ENCODE measurements around the gene POC1A. TPM values are rescaled to one million over a fixed set of nuclear protein-coding genes. Genes with fewer than 3 reads are reported as not detected.
A peak's percentile ranks its signal among the peaks of the same experiment; 100 is the strongest.
"Not testable (repeated sequence)": the region's sequence is repeated elsewhere in the genome, so short reads cannot be mapped to it uniquely, and the experiment has no call there.

Gene POC1A
- total and polyA plus RNA-seq, 12 donors = 0.44 to 3.5 (median 1.1) TPM

- H3K27me3 ChIP-seq = no peaks in the 10 kb centered on the region
- H3K27ac ChIP-seq = peak overlapping the region in 9 of 10 donors; percentile 48 to 83 (median 71)
- H3K4me3 ChIP-seq = no peak overlapping the region
- 79 to 84% methylated on average over 7 of the region's 7 CpGs for WGBS, 2 donors
- H3K4me1 ChIP-seq = peaks cover 23 to 66% (median 60%) of the 10 kb centered on the region in 9 donors
- DNase-seq (no peak), ATAC-seq (peak in 5 of 8 donors; percentile 2 to 10 (median 6))
- H3K36me3 ChIP-seq = peaks cover 0 to 38% (median 27%) of the 10 kb centered on the region in 9 donors
- intact Hi-C loops (cut with DNase I) = loop anchor here in 2 of 10 donors (5.0 kb wide), 2 partner anchors 35 to 40 kb away; no protein-coding TSS in a partner anchor
- TF ChIP-seq CTCF (IDR thresholded peaks at IDR 0.05) = no peak
- H3K9me3 ChIP-seq = no peaks in the 10 kb centered on the region
These were observed 107.4 kb downstream of the POC1A start for GRCh38 chr3:52046902-52047239.

- H3K36me3 ChIP-seq = peaks cover 0 to 33% (median 22%) of the 10 kb centered on the region in 9 donors
- peak in 1 of 2 donors; percentile 29 for DNase-seq
- H3K4me1 ChIP-seq = peaks cover 24 to 65% (median 58%) of the 10 kb centered on the region in 9 donors
- H3K9me3 ChIP-seq = no peaks in the 10 kb centered on the region
- peak overlapping the region; percentile 18 to 83 (median 66) for H3K27ac ChIP-seq
- no peak overlapping the region for H3K4me3 ChIP-seq
- no peak for TF ChIP-seq CTCF (IDR thresholded peaks at IDR 0.05)
- ATAC-seq = peak; percentile 25 to 79 (median 58)
- 49 to 52% methylated on average over 12 of the region's 12 CpGs for WGBS, 2 donors
- H3K27me3 ChIP-seq = no peaks in the 10 kb centered on the region
- intact Hi-C loops (cut with DNase I) = loop anchor here in 2 of 10 donors (5.0 kb wide), 2 partner anchors 34 to 39 kb away; no protein-coding TSS in a partner anchor
These were observed 107.9 kb downstream of the POC1A start for GRCh38 chr3:52046186-52046901.

GRCh38 chr3:52044869-52045619 is 109.2 kb downstream of the POC1A start:
- ATAC-seq (no peak), DNase-seq (no peak)
- Histone ChIP-seq H3K27me3 (no peaks in the 10 kb centered on the region), H3K27ac (peak overlapping the region in 4 of 10 donors; percentile 13 to 52 (median 36)), H3K36me3 (peaks cover 0 to 20% (median 15%) of the 10 kb centered on the region in 9 donors), H3K4me1 (peaks cover 32 to 65% (median 58%) of the 10 kb centered on the region in 9 donors), H3K4me3 (no peak overlapping the region), H3K9me3 (no peaks in the 10 kb centered on the region)
- 92 to 93% methylated on average over 18 of the region's 18 CpGs for WGBS, 2 donors
- TF ChIP-seq CTCF (IDR thresholded peaks at IDR 0.05) = no peak
- intact Hi-C loops (cut with DNase I) = loop anchor here in 2 of 10 donors (5.0 kb wide), 2 partner anchors 33 to 38 kb away; no protein-coding TSS in a partner anchor

GRCh38 chr3:52043750-52044149 is 110.5 kb downstream of the POC1A start:
- DNase-seq (no peak), ATAC-seq (no peak)
- Histone ChIP-seq H3K27me3 (no peaks in the 10 kb centered on the region), H3K27ac (peak overlapping the region in 2 of 10 donors; percentile 16 to 23), H3K9me3 (no peaks in the 10 kb centered on the region), H3K4me1 (peaks cover 33 to 65% (median 55%) of the 10 kb centered on the region in 9 donors), H3K36me3 (peaks cover 0 to 7% (median 3%) of the 10 kb centered on the region in 9 donors), H3K4me3 (no peak overlapping the region)
- no peak for TF ChIP-seq CTCF (IDR thresholded peaks at IDR 0.05)
- 88% methylated on average over 6 of the region's 6 CpGs for WGBS, 2 donors
- intact Hi-C loops (cut with DNase I) = no loop called here

- H3K9me3 ChIP-seq; intact Hi-C loops (cut with DNase I); H3K4me3 ChIP-seq; H3K27ac ChIP-seq; H3K36me3 ChIP-seq; H3K27me3 ChIP-seq; ATAC-seq; DNase-seq: not testable (repeated sequence)
- peaks cover 30 to 61% (median 48%) of the 10 kb centered on the region in 9 donors for H3K4me1 ChIP-seq
- 100% methylated on average over 1 of the region's 1 CpG for WGBS, 2 donors
These were observed 111.2 kb downstream of the POC1A start for GRCh38 chr3:52043039-52043438.
